CD4-positive, alpha-beta T cell treated with Interleukin-2 at 100 ng/mL for 4 hours (primary cell): Measurements from ENCODE around the gene ARPC2.

ENCODE experiments used
- DNase-seq: peaks from one replicate; pipeline ENCODE4 v3.0.0-alpha.2; 2020; ENCODE audit warnings: low spot score

ARPC2 gene

GRCh38 chr2:218290316-218291261 lies 73.6 kb downstream of the ARPC2 start:
- DNase-seq, result peak; percentile 62

- no peak for DNase-seq
These were observed 74.5 kb downstream of the ARPC2 start for GRCh38 chr2:218291318-218292047.

DNA sequence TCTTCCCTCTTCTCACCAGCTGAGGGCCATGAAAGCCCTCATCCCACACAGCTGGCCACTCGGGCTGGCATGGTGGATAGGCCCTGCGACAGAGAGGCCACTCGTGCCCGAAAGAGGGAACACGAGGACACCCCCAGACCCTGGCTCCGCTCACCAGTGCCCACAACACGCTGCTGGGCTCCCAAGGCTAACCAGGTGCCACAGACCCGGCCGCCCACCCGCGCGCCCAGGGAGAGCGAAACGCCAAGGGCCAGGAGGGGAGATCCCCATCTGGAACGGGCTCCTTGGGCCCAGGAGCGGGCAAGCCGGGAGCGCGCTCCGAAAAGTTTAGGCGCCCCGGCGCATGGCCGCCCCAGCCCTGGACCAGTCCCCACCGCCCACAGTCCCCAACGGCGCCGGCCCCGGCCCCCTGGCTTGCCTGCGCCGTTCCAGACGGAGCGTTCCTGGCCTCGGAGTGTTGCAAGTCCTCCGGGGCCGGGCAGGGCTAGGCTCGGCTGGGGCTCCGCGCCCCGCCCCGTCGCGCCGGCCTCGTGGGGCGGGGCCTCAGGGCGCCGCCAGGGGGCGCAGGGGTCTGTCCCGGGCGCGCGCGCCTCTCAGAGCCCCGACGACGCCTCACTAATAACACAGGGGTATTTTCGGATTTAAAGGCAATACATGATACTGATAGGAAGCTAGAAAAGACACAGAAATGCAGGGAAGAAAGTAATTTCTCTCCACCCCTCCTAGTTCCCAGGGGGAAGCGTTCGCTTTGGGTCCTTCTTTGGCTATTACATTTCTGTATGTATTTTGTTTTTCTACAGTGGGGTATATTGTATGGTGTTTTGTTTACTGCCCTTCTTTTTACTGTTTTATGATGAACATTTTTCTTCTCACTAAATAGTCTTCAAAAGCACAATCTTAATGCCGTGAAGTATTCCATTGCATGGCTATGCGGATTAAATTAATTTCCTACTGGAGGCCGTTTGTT lies 75.3 kb downstream of the ARPC2 start, which contains the start of gene TMBIM1:
TMBIM1 (minus strand) TSS at position 456 of the 967 bp plus-strand sequence. CDS start 10,362 bp downstream, outside the sequence.
- peak; percentile 83 for DNase-seq

DNA sequence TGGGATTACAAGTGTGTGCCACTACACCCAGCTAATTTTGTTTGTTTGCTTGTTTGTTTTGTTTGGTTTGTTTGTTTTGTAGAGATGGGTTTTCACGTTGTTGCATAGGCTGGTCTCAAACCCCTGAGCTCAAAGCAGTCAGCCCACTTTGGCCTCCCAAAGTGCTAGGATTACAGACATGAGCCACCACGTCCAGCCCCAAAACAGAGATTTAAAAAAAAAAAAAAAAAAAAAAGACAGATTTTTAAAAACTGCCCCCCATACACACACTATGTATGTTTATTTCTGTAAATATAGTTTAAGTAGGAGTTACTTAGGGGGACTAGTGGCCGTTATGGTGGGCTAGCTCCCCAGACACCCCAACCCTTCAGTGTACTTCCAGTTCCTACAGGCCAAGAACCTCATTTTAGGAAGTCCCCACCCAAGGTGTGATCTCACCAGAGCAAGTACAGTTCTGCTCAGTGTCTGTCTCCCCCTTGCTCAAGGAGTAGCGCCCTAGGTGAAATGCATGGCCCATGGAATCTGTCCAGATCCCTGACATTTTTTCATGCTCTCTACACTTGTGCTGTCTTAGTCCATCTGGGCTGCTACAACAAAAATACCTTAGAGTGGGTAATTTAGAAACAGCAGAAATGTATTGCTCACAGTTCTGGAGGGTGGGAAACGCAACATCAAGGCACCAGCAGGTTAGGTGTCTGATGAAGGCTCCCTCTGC lies 76.9 kb downstream of the ARPC2 start:
- no peak for DNase-seq

DNA sequence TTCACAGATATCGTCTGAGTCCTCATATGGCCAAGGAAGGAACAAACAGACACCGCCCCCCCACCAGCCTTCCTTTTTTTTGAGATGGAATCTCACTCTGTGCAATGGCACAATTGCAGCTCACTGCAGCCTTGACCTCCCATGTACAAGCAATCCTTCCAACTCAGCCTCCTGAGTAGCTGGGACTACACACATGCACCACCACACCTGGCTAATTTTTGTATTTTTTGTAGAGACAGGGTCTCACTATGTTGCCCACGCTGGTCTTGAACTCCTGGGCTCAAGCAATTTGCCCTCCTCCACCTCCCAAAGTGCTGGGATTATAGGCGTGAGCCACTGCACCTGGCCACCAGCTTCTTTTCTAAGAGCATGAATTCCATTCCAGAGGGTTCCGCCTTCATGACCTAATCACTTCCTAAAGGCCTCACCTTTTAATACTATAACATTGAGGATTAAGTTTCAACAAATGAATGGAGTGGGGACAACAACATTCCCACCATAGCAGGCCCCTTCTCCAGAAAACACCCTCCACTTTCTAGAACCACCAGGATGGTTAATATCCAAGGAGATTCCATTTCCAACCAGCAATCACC lies 77.5 kb downstream of the ARPC2 start:
- no peak for DNase-seq

DNA sequence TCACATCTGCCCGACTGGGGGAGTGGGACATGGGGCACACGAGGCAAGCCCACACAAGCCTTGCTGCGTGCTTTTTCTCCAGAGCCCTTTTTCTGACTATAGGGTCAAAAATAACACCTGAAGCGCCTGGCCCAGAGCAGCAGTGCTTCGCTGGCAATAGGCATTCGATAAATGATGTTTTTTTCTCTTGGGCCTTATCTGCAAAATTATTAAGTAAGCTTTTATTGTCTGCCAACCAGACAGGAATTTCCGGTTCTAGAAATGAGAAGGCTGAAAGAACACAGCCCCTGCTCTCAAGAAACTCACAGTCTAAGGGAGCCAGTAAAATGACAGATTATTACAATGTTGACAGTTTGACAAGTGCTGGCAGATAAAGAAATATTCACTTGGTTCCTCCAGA lies 78.0 kb downstream of the ARPC2 start:
- DNase-seq, result no peak

GRCh38 chr2:218296200-218296599 lies 79.2 kb downstream of the ARPC2 start:
- no peak for DNase-seq

GRCh38 chr2:218296847-218297246 lies 79.9 kb downstream of the ARPC2 start:
- no peak for DNase-seq

DNA sequence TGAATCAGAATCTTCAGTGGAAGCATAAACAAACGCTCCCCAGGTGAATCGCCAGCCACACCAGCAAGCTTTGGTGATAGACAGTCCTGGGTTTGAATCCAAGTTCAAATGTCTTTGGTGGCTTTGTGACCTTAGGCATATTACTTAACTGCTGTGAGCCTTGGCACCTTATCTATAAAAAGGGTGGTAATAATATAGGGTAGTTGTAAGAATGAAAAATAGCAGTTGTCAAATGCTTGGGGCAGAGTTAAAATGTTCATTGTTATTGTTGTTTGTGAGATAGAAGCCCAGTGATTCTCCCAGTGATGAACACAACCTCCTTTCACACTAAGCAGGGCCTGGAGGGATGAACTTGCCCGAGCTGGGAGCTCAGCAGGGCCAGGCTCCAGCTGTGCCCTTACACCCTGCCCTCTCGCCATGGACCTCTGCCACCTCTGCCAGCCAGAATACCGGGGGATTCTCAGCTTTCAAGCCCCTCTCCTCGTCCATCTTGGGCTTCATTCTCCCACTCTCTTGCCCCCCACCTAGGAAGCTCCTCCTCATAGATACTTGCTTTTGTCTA lies 81.4 kb downstream of the ARPC2 start:
- DNase-seq, result no peak

DNA sequence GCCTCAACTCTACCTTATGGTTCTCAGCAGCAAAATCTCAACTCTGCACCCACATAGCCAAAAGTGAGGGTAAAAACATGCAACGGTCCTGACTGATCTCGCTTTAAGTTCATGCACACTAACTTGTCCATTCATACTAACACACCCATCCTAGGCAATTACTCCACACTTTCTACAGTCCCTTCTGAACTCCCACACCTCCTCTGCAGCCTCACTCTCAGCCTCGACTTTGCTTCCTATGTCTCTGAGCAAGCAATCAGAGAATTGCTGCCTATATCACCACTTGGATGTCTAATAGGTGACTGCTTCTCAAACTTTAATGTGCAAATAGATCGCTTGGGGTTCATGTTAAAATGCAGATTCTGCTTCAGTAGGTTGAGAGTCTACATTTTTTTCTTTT lies 83.2 kb downstream of the ARPC2 start:
- DNase-seq, result no peak

- peak; percentile 94 for DNase-seq
These were observed 84.3 kb downstream of the ARPC2 start for GRCh38 chr2:218301176-218301819.
